Epithelial cell of alveolus of lung (primary cell): ENCODE measurements around the gene TCAIM. TPM values are rescaled to one million over a fixed set of nuclear protein-coding genes. Genes with fewer than 3 reads are reported as not detected.

Source experiments
- total RNA-seq: library from RNA; depleted of rRNA; stranded (reverse); fragments of >200 nt; gene quantifications from 2 replicates; pipeline ENCODE4 v1.2.1, GENCODE V29; 2015

The TCAIM gene
- total RNA-seq = 27.5 and 31.0 TPM in 2 replicates

GRCh38 chr3:44338010-44338827 lies at the start of gene TCAIM:
Gene TCAIM (plus strand): TSS chr3:44338766. CDS start chr3:44354783, 16,017 bp downstream.

Other genes with a start within 250 kb of the TCAIM start
- gene TOPAZ1, start 96.9 kb upstream of the TCAIM start, total RNA-seq = not detected in 2 replicates
- 5.6 and 8.0 TPM in 2 replicates for gene ZNF445, start 138.9 kb downstream of the TCAIM start, total RNA-seq
- gene ZKSCAN7, start 216.4 kb downstream of the TCAIM start, total RNA-seq = 5.0 and 7.1 TPM in 2 replicates
- gene ZNF660, start 246.2 kb downstream of the TCAIM start, total RNA-seq = 1.2 and 3.8 TPM in 2 replicates